ENCODE measurements around the gene LACTBL1.

Gene LACTBL1

DNA sequence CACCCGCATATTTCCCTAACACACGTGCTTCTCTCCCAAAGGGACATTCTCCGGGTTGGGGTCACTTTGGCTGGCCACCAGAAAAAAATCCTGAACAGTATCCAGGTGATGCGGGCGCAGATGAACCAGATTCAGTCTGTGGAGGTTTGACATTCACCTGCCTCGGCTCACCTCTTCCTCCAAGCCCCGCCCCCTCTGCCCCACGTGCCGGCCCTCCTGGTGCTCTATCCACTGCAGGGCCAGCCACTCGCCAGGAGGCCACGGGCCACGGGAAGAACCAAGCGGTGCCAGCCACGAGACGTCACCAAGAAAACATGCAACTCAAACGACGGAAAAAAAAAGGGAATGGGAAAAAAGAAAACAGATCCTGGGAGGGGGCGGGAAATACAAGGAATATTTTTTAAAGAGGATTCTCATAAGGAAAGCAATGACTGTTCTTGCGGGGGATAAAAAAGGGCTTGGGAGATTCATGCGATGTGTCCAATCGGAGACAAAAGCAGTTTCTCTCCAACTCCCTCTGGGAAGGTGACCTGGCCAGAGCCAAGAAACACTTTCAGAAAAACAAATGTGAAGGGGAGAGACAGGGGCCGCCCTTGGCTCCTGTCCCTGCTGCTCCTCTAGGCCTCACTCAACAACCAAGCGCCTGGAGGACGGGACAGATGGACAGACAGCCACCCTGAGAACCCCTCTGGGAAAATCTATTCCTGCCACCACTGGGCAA is 59.1 kb downstream of the LACTBL1 start:
- DNase-seq (ENCODE audit: low read depth, low spot score) = no peak

DNA sequence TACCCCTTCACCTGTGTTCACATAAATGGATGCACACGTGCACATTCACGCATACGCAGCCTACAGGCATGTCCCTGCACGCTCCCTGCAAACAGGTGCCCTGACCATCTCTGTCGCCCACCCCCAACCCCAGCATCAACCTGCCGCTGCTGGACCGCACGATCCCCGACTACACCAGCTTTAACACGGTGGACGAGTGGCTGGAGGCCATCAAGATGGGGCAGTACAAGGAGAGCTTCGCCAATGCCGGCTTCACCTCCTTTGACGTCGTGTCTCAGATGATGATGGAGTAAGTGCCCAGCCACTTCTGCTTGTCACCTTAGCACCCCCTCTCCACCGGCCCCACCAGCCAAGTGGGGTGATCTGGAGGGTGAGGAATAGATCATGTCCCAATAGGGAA is 60.4 kb downstream of the LACTBL1 start:
- no peak for DNase-seq (ENCODE audit: low read depth, low spot score)

DNA sequence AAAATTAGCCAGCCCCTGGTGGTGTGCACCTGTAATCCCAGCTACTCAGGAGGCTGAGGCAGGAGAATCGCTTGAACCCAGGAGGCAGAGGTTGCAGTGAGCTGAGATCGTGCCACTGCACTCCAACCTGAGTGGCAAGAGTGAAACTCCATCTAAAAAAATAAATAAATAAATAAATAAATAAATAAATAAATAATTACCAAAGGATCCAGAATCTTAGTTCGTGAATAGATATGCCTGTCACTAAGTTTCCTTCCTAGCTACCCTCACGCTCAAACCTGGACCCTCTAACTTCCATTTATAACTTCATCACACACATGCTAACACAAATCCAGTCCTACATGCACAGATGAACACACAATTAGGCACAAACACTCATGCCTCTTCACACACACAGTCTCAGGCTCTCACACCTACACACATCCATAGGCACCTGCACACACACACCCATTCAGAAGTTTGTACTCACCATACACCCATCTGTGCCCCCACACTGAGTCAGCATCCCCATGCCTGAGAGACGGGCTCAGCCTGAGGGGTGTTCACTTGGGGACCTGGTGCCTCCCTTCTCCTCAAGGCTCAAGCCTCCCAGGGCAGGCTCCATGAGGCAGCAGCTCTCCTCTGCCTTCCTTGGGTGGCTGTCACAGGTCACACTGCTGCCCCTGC is 61.5 kb downstream of the LACTBL1 start:
- no peak for DNase-seq (ENCODE audit: low read depth, low spot score)

DNA sequence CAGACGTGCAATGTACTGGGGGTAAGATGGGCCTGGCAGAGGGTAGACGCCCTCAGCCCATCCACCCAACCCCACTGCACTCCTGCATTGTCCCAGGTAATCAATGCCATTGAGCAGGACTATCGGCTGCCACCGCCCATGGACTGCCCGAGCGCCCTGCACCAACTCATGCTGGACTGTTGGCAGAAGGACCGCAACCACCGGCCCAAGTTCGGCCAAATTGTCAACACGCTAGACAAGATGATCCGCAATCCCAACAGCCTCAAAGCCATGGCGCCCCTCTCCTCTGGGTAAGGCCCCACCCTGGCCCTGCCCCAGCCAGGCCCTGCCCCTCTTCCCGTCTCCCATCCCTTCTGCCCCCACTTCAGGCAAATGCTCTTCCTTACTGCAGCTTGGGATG is 62.4 kb downstream of the LACTBL1 start:
- DNase-seq (ENCODE audit: low read depth, low spot score) = no peak

DNA sequence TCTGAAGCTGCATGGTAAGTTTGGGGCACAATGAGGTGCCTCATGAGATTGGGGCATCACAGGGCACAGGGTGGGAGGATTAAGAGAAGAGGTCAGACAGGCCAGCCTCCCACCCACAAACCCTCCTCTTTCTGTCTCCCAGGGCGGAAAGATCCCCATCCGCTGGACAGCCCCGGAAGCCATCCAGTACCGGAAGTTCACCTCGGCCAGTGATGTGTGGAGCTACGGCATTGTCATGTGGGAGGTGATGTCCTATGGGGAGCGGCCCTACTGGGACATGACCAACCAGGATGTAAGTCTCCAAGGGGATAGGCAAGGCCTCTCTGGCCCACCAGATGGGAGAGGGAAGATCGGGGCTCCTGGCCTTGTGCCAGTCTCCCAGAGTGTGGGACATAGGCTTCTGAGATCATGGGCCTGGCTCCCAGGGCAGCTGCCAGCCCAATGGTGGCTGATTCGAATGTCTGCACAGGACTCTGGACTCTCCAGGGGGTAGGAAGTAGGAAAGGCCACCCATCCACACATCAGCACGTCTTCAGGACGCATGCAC is 63.7 kb downstream of the LACTBL1 start:
- no peak for DNase-seq (ENCODE audit: low read depth, low spot score)

DNA sequence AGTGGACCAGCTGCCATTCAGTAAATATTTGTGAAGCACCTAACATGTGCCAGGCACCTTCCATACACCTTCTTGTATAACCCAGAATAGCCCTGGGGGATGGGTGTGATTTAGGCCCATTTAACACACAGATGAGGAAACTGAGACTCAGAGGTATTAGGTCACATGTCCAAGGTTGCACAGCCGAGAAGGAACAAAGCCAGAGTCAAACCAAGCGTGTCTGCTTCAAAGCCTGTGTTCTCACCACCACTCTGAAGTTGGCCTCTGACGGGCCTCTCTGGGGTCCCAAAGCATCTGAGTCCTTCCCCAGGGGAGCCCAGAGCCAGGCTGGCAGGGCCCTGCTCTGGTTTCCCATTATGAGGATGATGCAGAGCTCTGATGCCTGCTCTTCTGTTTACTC is 65.1 kb downstream of the LACTBL1 start:
- DNase-seq (ENCODE audit: low read depth, low spot score) = no peak

DNA sequence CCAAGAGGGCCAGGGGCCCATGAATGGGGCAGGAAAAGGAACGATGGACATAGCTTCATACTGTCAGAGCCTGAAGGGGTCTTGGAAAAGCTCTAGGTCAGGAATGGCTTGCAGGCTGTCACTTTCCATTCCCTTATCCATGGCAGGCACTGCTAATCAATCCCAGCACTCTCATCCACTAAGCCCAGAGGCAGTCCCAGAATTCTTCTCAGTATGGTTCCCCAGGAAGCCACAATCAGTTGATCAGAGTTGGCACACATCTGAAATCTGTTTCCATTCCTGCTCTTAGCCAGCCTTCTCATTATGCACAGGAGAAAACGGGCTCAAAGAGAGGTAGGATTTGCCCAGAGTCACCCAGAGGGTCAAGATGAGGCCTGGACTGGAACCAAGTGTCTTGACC is 65.7 kb downstream of the LACTBL1 start:
- DNase-seq (ENCODE audit: low read depth, low spot score) = no peak

DNA sequence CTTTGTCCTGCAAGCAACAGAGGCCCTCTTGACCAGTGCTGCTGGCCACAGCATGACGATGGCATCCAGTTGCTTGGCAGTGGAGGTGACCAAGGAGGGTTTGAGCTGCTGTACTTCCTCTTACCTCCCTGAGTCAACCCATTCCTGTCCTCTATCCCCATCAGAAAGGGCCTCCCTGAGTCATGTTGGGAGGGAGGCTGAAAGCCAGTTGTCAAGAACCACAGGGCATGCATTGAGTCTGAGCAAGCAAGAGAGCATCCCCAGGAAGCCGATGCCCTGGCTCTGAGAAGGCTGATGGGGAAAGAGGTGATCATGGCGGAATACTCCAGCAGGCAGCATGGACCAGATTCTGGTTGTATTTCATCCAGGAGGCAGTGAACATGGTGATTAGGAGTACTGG is 69.6 kb downstream of the LACTBL1 start:
- no peak for DNase-seq (ENCODE audit: low read depth, low spot score)
